ENCODE measurements around the gene FAF1.
A peak's percentile ranks its signal among the peaks of the same experiment; 100 is the strongest.

Gene FAF1

GRCh38 chr1:50611675-50612074 is 348.4 kb downstream of the FAF1 start:
- no peak for DNase-seq

GRCh38 chr1:50610563-50610962 is 349.5 kb downstream of the FAF1 start:
- no peak for DNase-seq

- DNase-seq: no peak
These were observed 350.6 kb downstream of the FAF1 start for GRCh38 chr1:50609508-50609907.

GRCh38 chr1:50605186-50605875 is 354.7 kb downstream of the FAF1 start:
- peak; percentile 44 to 57 (median 45) for DNase-seq

GRCh38 chr1:50604580-50604979 is 355.5 kb downstream of the FAF1 start:
- no peak for DNase-seq

- DNase-seq: no peak
These were observed 356.5 kb downstream of the FAF1 start for GRCh38 chr1:50603274-50604271.

- no peak for DNase-seq
These were observed 360.5 kb downstream of the FAF1 start for GRCh38 chr1:50599546-50599945.

- no peak for DNase-seq
These were observed 364.2 kb downstream of the FAF1 start for GRCh38 chr1:50595874-50596273.

- DNase-seq: no peak
These were observed 366.6 kb downstream of the FAF1 start for GRCh38 chr1:50593515-50593914.

GRCh38 chr1:50591598-50591997 is 368.5 kb downstream of the FAF1 start:
- DNase-seq: no peak

GRCh38 chr1:50582346-50582745 is 377.7 kb downstream of the FAF1 start:
- DNase-seq: no peak

GRCh38 chr1:50570066-50570468 is 390.0 kb downstream of the FAF1 start:
- DNase-seq: no peak

GRCh38 chr1:50568782-50569181 is 391.3 kb downstream of the FAF1 start:
- DNase-seq: no peak

- no peak for DNase-seq
These were observed 393.7 kb downstream of the FAF1 start for GRCh38 chr1:50566405-50566804.

GRCh38 chr1:50564417-50564816 is 395.6 kb downstream of the FAF1 start:
- no peak for DNase-seq

GRCh38 chr1:50562106-50562505 is 398.0 kb downstream of the FAF1 start:
- no peak for DNase-seq

- DNase-seq: no peak
These were observed 400.6 kb downstream of the FAF1 start for GRCh38 chr1:50559421-50559820.

GRCh38 chr1:50553921-50554320 is 406.1 kb downstream of the FAF1 start:
- DNase-seq: no peak

GRCh38 chr1:50548243-50548642 is 411.8 kb downstream of the FAF1 start:
- DNase-seq: no peak

GRCh38 chr1:50542362-50542761 is 417.7 kb downstream of the FAF1 start:
- no peak for DNase-seq

- DNase-seq: no peak
These were observed 421.6 kb downstream of the FAF1 start for GRCh38 chr1:50538476-50538875.

- DNase-seq: no peak
These were observed 428.5 kb downstream of the FAF1 start for GRCh38 chr1:50531601-50532000.

- no peak for DNase-seq
These were observed 429.0 kb downstream of the FAF1 start for GRCh38 chr1:50531027-50531426.

- DNase-seq: no peak
These were observed 430.6 kb downstream of the FAF1 start for GRCh38 chr1:50529510-50529909.

Measured in suppressor macrophage treated with lipopolysaccharide for 1 hour (primary cell).